Measurements from ENCODE around the gene KPNB1. TPM values are rescaled to one million over a fixed set of nuclear protein-coding genes. Genes with fewer than 3 reads are reported as not detected.
"Not testable (repeated sequence)": the region's sequence is repeated elsewhere in the genome, so short reads cannot be mapped to it uniquely, and the experiment has no call there.

The KPNB1 gene
- total and polyA plus RNA-seq, 4 donors: 40.1 to 258 (median 158) TPM

DNA sequence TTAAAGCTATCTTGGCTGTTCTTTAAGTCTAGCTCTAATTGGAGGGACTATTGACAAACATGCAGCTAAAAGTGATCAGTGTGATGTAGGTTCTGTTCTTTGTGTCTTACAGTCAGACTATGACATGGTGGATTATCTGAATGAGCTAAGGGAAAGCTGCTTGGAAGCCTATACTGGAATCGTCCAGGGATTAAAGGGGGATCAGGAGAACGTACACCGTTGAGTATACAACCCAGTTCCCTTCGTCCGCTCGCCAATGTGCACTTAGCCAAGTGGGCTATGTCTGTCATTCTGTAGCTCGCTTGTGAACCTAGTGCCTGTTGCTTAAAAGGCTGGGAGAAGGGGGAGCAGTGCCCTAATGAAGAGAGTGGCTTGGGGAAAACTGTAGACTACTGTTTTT is 28.5 kb downstream of the KPNB1 start:
- Histone ChIP-seq H3K9me3 (ENCODE audit: control insufficient read depth in 4 of 4, insufficient read depth in 3 of 4, low read length in 3 of 4) (no peaks in the 10 kb centered on the region), H3K9ac (ENCODE audit: insufficient read depth in 1 of 2, low read length in 2 of 2) (no peak overlapping the region), H3K4me3 (no peak overlapping the region), H3K27ac (ENCODE audit: low read depth in 1 of 2, low read length in 1 of 2) (no peak overlapping the region), H3K27me3 (ENCODE audit: control insufficient read depth in 3 of 3, insufficient read depth in 3 of 3, low read length in 2 of 3) (no peaks in the 10 kb centered on the region), H3K36me3 (ENCODE audit: control insufficient read depth in 4 of 4, insufficient read depth in 4 of 4, low read length in 4 of 4) (peaks cover 45 to 78% (median 61%) of the 10 kb centered on the region in 4 donors), H3K4me1 (ENCODE audit: control insufficient read depth in 5 of 5, insufficient read depth in 5 of 5, low read length in 5 of 5) (peaks cover 0 to 4% (median 0%) of the 10 kb centered on the region in 5 donors)
- ATAC-seq (ENCODE audit: insufficient read depth, low FRiP score) (no peak), DNase-seq (no peak)
- WGBS, 2 donors: 83 to 96% methylated on average over 7 of the region's 7 CpGs
- TF ChIP-seq, protein P1, sequence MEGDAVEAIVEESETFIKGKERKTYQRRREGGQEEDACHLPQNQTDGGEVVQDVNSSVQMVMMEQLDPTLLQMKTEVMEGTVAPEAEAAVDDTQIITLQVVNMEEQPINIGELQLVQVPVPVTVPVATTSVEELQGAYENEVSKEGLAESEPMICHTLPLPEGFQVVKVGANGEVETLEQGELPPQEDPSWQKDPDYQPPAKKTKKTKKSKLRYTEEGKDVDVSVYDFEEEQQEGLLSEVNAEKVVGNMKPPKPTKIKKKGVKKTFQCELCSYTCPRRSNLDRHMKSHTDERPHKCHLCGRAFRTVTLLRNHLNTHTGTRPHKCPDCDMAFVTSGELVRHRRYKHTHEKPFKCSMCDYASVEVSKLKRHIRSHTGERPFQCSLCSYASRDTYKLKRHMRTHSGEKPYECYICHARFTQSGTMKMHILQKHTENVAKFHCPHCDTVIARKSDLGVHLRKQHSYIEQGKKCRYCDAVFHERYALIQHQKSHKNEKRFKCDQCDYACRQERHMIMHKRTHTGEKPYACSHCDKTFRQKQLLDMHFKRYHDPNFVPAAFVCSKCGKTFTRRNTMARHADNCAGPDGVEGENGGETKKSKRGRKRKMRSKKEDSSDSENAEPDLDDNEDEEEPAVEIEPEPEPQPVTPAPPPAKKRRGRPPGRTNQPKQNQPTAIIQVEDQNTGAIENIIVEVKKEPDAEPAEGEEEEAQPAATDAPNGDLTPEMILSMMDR (IDR thresholded peaks at IDR 0.05; ENCODE audit: control extremely low read depth, extremely low read depth): no peak

DNA sequence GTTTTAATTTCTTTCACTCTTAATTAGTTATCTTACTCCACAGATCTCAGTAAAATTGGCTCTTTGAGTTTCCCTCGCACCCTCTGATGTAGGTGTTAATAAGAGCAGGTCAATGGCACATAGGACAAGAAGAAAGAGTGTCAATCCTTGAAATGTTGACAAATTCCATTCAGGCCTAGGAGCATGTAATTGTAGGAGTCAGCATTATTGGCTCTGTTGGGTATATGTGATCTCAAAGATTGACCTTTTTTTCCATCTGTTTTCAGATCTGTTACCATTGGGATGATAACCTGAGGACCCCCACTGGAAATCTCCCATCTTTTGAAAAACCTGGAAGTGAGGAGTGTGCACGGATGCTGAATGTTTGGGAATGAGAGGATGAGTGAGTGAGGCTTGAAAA is 32.4 kb downstream of the KPNB1 start:
- WGBS, 2 donors: 89 to 96% methylated on average over 2 of the region's 2 CpGs
- no peak for DNase-seq
- Histone ChIP-seq H3K9me3 (ENCODE audit: control insufficient read depth in 4 of 4, insufficient read depth in 3 of 4, low read length in 3 of 4) (no peaks in the 10 kb centered on the region), H3K4me3 (no peak overlapping the region), H3K4me1 (ENCODE audit: control insufficient read depth in 5 of 5, insufficient read depth in 5 of 5, low read length in 5 of 5) (peaks cover 0 to 14% (median 3%) of the 10 kb centered on the region in 5 donors), H3K27me3 (ENCODE audit: control insufficient read depth in 3 of 3, insufficient read depth in 3 of 3, low read length in 2 of 3) (no peaks in the 10 kb centered on the region), H3K9ac (ENCODE audit: insufficient read depth in 1 of 2, low read length in 2 of 2) (no peak overlapping the region), H3K27ac (ENCODE audit: low read depth in 1 of 2, low read length in 1 of 2) (no peak overlapping the region), H3K36me3 (ENCODE audit: control insufficient read depth in 4 of 4, insufficient read depth in 4 of 4, low read length in 4 of 4) (peaks cover 29 to 58% (median 39%) of the 10 kb centered on the region in 4 donors)
- no peak for ATAC-seq (ENCODE audit: insufficient read depth, low FRiP score)
- TF ChIP-seq, protein P1 (IDR thresholded peaks at IDR 0.05; ENCODE audit: control extremely low read depth, extremely low read depth): no peak

DNA sequence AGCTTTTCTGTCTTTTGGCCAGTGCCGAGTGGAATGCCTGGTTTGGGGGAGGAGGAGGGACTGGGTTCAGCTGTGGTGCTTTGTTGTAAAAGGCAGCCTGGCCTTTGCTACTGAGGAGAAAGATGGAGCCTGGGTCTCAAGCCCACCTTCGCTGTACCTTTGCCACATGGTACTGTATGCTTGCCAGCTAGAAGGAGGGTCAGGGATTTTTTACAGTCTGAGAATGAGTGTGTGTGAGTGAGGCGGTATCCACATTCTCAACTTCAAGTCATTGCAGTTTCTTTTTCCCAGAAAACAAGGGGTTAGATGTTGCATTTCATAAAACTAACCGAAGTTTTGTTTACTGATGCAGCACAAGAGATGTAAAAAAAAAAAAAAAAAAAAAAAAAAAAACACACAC is 33.0 kb downstream of the KPNB1 start:
- not testable (repeated sequence) for H3K9ac ChIP-seq (ENCODE audit: insufficient read depth in 1 of 2, low read length in 2 of 2); H3K9me3 ChIP-seq (ENCODE audit: control insufficient read depth in 4 of 4, insufficient read depth in 3 of 4, low read length in 3 of 4); H3K27ac ChIP-seq (ENCODE audit: low read depth in 1 of 2, low read length in 1 of 2); DNase-seq; ATAC-seq (ENCODE audit: insufficient read depth, low FRiP score); H3K4me3 ChIP-seq; H3K27me3 ChIP-seq (ENCODE audit: control insufficient read depth in 3 of 3, insufficient read depth in 3 of 3, low read length in 2 of 3)
- WGBS, 2 donors: 86 to 94% methylated on average over 4 of the region's 4 CpGs
- Histone ChIP-seq H3K4me1 (ENCODE audit: control insufficient read depth in 5 of 5, insufficient read depth in 5 of 5, low read length in 5 of 5) (peaks cover 0 to 17% (median 3%) of the 10 kb centered on the region in 5 donors), H3K36me3 (ENCODE audit: control insufficient read depth in 4 of 4, insufficient read depth in 4 of 4, low read length in 4 of 4) (peaks cover 26 to 57% (median 35%) of the 10 kb centered on the region in 4 donors)

DNA sequence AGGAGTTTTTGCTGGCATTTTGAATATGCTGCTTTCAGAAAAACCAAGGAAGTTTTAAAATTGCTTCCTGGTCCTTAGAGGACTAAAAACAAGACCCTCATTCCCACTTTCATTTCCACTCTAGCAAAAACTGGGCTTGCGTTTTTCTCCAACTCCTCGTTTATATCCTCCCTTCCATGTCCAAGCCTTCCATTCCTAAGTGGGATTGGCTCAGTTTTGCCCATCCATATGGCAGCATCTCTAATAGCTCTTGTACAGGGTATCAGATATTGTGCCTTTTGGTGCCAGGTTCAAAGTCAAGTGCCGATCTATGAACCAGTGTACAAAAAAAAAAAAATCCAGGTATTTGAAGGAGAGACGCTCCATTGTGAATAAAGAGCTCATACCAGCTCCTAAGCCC is 34.3 kb downstream of the KPNB1 start:
- Histone ChIP-seq H3K27ac (ENCODE audit: low read depth in 1 of 2, low read length in 1 of 2) (no peak overlapping the region), H3K4me3 (no peak overlapping the region), H3K9me3 (ENCODE audit: control insufficient read depth in 4 of 4, insufficient read depth in 3 of 4, low read length in 3 of 4) (no peaks in the 10 kb centered on the region), H3K4me1 (ENCODE audit: control insufficient read depth in 5 of 5, insufficient read depth in 5 of 5, low read length in 5 of 5) (peaks cover 0 to 17% (median 3%) of the 10 kb centered on the region in 5 donors), H3K36me3 (ENCODE audit: control insufficient read depth in 4 of 4, insufficient read depth in 4 of 4, low read length in 4 of 4) (peaks cover 20 to 49% (median 26%) of the 10 kb centered on the region in 4 donors), H3K9ac (ENCODE audit: insufficient read depth in 1 of 2, low read length in 2 of 2) (no peak overlapping the region), H3K27me3 (ENCODE audit: control insufficient read depth in 3 of 3, insufficient read depth in 3 of 3, low read length in 2 of 3) (no peaks in the 10 kb centered on the region)
- 95% methylated on average over 4 of the region's 4 CpGs for WGBS, 2 donors
- no peak for DNase-seq
- TF ChIP-seq, protein P1 (IDR thresholded peaks at IDR 0.05; ENCODE audit: control extremely low read depth, extremely low read depth): no peak
- no peak for ATAC-seq (ENCODE audit: insufficient read depth, low FRiP score)

Data from lung (tissue), 12 donors.